ENCODE measurements around the gene SLC12A3. TPM values are rescaled to one million over a fixed set of nuclear protein-coding genes. Genes with fewer than 3 reads are reported as not detected.
A peak's percentile ranks its signal among the peaks of the same experiment; 100 is the strongest.
"Not testable (repeated sequence)": the region's sequence is repeated elsewhere in the genome, so short reads cannot be mapped to it uniquely, and the experiment has no call there.

The SLC12A3 gene
- total RNA-seq, 1 donor from 2014 or later = not detected

- peak; percentile 34 to 93 for DNase-seq (ENCODE audit: low read depth in 2 of 2)
Measured at GRCh38 chr16:56915336-56916119, 50.5 kb downstream of the SLC12A3 start.

DNA sequence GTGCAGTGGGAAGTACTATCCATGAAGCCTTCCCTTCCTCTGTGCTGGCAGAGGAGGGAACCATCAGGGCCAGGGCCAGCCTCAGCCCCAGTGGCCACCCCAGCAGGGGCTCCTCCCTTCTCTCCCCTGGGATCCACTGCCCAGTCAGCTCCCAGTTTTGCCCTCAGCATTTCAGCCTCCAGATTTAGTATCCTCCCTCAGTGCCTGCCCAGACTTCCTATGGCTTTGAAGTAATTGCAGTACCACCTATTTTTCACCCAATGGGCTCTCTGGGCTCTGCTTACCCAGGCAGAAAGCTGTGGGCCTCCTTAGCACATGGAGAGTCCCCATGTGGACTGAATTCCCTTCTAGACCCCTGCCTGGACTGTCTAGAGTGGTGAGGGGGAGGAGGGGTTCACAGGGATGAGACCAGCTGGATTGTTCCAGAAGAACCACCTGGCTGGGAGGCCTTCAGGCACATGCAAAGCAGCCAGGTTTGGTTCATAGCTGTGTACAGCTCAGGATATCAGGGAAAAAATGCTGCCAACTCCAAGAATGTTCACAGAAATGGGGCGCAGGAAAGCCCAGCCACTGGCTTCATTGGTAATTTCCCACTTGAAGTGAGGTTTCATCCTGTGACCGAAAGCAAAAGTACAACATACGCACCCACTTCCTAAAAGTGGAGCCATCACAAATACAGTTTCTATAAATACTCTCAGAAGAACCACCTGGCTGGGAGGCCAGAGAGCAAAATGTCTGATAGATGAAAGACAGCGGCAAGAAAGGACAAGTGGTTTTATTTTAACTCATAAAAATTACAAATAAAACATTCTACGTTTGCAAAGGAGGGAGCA lies 51.8 kb downstream of the SLC12A3 start:
- DNase-seq (ENCODE audit: low read depth in 2 of 2) = peak in 1 of 2 donors; percentile 78

GRCh38 chr16:56918467-56919012 lies 53.5 kb downstream of the SLC12A3 start:
- DNase-seq (ENCODE audit: low read depth in 2 of 2) = no peak

- no peak for DNase-seq (ENCODE audit: low read depth in 2 of 2)
Measured at GRCh38 chr16:56919099-56919800, 54.2 kb downstream of the SLC12A3 start.

DNA sequence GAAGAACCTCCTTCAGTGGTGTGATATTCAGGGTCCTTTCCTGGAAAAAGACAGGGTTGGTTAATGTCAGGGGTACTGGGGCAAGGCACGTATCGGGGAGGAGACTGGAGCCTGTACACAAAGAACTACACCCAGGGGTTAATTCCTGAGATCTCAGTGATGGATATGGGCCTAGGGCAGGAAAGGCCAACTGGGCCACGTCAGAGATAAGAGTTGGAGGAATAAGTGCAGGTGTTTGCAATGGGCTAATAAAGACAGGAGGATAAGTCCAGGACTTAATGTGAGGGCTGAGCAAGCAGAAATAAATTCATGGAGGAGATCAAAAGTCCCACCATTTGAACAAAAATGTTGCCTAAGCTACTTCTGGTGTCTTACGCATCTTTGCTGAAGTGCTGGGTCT lies 56.6 kb downstream of the SLC12A3 start:
- no peak for DNase-seq (ENCODE audit: low read depth in 2 of 2)

GRCh38 chr16:56923481-56924091 lies 58.6 kb downstream of the SLC12A3 start:
- DNase-seq (ENCODE audit: low read depth in 2 of 2) = no peak

GRCh38 chr16:56927471-56927870 lies 62.5 kb downstream of the SLC12A3 start:
- no peak for DNase-seq (ENCODE audit: low read depth in 2 of 2)

DNA sequence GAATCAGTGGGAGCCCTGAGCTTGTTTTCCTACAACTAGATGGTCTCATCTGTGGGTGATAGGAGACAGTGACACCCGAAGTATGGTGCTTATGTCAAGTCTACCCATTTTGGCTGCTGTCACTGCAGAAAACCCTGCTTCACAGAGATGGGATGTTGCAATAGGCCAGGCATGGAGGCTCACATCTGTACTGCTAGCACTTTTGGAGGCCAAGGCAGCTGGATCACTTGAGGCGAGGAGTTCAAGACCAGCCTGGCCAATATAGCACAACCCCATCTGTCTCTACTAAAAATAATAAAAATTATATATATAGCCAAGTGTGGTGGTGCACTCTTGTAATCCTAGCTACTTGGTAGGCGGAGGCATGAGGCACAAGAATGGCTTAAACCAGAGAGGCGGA lies 64.6 kb downstream of the SLC12A3 start:
- no peak for DNase-seq (ENCODE audit: low read depth in 2 of 2)

DNA sequence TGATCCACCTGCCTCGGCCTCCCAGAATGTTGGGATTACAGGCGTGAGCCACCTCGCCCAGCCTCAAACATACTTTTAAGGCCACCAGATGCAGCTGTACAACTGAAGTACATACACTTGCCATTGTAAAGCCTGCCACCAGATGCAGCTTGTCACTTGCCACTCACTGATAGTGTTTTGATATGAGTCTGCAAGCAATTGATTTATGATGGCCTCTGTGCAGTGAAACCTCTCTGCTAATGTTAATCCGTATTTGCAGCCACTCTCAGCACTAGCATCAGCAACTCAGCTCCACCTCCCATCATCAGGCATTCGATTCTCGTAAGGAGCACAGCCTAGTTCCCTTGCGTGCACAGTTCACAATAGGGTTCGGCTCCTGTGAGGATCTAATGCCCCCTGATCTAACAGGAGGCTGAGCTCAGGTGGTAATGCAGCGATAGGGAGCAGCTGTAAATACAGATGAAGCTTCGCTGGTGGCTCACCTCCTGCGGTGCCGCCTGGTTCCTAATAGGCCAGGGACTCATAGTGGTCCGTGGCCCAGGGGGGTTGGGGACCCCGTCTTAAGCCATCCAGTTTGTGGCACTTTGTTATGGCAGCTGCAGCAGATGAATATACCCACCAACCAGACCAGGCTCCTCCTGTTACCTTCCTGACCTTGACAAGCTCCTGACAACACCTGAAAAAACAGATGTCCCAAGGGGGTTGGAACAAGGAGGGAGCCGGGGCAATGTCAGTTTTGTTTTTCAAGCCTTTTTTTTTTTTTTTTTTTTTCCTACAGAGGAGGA lies 65.7 kb downstream of the SLC12A3 start:
- DNase-seq (ENCODE audit: low read depth in 2 of 2) = no peak

GRCh38 chr16:56931271-56931891 lies 66.4 kb downstream of the SLC12A3 start:
- no peak for DNase-seq (ENCODE audit: low read depth in 2 of 2)

DNA sequence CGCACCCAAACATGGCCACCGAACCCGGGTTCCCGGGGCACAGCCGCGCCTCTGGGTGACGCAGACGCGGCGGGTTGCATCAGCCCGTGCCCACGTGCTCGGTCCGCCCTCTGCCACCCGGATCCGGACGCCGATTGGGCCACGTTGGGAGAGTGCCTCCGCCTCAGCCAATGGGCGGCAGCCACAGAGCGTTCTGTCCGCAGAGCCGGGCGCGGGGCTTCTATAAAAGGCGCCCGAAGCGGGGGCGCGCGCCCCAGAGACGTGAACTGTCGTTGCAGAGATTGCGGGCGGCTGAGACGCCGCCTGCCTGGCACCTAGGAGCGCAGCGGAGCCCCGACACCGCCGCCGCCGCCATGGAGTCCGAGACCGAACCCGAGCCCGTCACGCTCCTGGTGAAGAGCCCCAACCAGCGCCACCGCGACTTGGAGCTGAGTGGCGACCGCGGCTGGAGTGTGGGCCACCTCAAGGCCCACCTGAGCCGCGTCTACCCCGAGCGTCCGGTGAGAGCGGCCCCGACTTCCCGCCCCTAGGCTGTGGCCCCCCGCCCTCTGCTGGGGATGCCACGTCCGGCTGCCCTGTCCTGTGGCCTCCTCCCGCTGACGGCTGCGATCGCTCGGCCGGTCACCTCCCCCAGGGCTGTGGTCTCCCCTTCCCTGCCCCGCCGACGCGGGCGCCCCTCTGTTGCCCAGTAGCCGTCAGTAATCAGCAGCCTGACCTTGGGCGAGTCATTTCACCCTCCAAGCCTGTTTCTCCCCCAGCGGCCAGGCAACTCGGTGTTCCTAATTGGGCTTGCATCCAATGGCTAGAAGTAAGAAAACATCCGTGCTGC lies 67.1 kb downstream of the SLC12A3 start, which contains the start of gene HERPUD1:
HERPUD1 (plus strand) TSS at position 251 of the 829 bp plus-strand sequence; CDS start at position 354, 103 bp downstream.
- DNase-seq (ENCODE audit: low read depth in 2 of 2) = peak; percentile 98 to 99

GRCh38 chr16:56932721-56933619 lies 68.0 kb downstream of the SLC12A3 start:
- peak; percentile 75 to 93 for DNase-seq (ENCODE audit: low read depth in 2 of 2)

GRCh38 chr16:56933828-56934598 lies 69.0 kb downstream of the SLC12A3 start:
- no peak for DNase-seq (ENCODE audit: low read depth in 2 of 2)

GRCh38 chr16:56934599-56935145 lies 69.7 kb downstream of the SLC12A3 start:
- not testable (repeated sequence) for DNase-seq (ENCODE audit: low read depth in 2 of 2)

- DNase-seq (ENCODE audit: low read depth in 2 of 2) = no peak
Measured at GRCh38 chr16:56935201-56935600, 70.2 kb downstream of the SLC12A3 start.

GRCh38 chr16:56936491-56936890 lies 71.5 kb downstream of the SLC12A3 start:
- no peak for DNase-seq (ENCODE audit: low read depth in 2 of 2)

GRCh38 chr16:56936950-56937349 lies 71.9 kb downstream of the SLC12A3 start:
- no peak for DNase-seq (ENCODE audit: low read depth in 2 of 2)
